IPS DF 19.7 (cell line): ENCODE results near the gene MARK2.

Experiments
- DNase-seq: peaks from one replicate; pipeline ENCODE4 v3.0.0-alpha.2; 2013; ENCODE audit warnings: low read depth, low spot score

The MARK2 gene

GRCh38 chr11:63880403-63880790 lies 41.5 kb downstream of the MARK2 start:
- no peak for DNase-seq

GRCh38 chr11:63882555-63883242 lies 43.8 kb downstream of the MARK2 start:
- no peak for DNase-seq

GRCh38 chr11:63883791-63884190 lies 44.9 kb downstream of the MARK2 start:
- DNase-seq = no peak

DNA sequence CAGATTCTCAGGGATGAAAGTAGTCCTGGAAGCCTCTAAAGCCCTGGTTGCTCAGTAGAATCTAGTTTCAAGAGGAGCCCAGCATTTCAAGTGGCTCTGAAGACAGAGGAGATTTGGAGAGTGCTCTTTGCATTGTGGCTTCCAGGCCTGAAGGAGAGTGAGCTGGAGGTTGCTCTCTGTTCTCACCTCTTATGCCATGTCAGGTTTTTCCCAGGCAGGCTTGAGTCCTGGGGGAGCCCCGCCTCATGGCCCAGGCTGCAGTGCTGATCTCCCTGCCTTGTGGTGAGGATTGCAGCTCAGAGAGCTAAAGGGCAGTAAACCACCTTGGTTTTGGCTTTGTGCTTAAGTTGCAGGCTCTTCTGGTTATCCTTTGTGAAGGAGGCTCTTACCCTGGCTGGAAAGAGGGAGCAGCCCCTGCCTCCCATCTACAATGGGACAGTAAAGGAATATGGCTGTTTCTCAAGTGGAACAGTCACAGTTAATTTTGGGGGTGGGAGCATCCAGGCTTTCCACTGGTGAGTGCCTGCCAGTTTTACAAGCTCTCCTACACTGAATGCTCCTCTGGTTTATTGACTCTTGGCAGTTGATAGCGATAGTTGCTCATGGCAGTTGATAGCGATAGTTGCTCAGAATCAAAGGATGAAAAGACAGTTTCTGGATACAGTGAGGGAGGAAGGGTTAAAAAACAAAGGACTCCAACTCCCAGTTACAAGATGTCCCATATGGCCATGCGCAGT lies 45.5 kb downstream of the MARK2 start:
- no peak for DNase-seq

- DNase-seq = no peak
These were observed 48.6 kb downstream of the MARK2 start for GRCh38 chr11:63887386-63887999.

DNA sequence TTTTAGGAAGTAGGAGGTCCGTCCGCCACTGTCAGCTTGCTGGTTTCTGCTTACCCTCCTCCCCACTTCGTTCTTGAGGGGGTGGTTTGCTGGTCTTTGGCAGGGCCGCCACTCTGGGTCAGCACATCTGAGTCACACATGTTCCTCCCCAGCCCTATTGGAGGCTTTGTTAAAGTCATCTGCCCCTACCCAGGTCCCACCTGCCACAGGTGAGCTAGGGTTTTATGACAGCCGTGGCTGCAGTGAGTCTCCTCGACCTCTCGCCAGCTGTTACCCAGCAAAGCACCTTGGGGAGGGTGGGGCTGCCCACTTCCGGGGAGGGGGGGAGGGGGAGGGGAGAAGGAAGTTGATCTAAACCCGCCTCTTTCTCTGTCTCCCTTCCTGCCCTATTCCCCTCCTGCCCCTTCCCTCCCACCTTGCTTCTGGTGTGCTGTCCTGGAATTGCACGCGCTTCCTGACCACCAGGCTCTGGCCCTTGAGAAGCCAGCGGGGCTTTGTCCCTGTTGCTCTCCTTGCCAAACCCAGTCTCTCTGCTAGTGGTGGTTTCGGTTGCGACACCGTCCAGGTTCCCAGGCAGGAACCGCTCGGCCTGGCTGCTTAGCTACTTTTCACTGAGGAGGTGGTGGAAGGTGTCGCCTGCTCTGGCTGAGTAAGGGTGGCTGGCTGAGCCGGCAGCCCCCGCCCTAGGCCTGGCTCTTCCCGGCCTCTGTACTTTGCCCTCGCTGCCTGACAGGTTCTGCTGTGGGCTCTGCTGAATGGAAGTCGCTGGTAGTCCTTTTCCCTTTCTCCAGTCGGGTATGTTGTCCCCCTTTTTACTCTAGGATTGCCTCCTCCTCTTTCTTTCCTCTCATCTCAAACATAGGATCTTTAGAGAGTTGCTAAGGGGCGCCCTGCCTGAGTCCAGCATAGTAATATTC lies 49.5 kb downstream of the MARK2 start:
- no peak for DNase-seq

DNA sequence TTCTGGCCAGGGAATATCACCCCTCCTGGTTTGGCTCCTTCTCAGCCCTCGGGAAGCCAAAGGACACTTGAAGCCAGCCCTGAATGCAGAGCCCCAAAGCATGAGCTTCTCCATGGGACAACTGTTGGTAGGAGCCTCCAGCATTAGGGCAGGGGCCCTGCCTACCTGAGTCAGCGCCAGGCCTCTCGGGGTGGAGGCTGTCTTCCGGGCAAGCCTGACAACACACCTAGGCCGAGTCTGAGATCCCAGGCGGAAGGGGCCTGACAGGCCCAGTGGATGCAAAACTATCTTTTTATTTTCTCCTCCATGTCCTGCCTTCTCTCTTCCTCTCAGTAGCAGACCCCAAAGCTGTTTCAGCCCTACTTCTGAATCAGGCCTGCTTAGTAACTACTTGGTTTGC lies 50.4 kb downstream of the MARK2 start:
- no peak for DNase-seq

GRCh38 chr11:63890368-63890767 lies 51.5 kb downstream of the MARK2 start:
- no peak for DNase-seq

- no peak for DNase-seq
These were observed 53.3 kb downstream of the MARK2 start for GRCh38 chr11:63892228-63892627.

GRCh38 chr11:63893355-63893754 lies 54.4 kb downstream of the MARK2 start:
- DNase-seq = no peak

GRCh38 chr11:63896071-63896470 lies 57.2 kb downstream of the MARK2 start:
- no peak for DNase-seq

- DNase-seq = no peak
These were observed 58.7 kb downstream of the MARK2 start for GRCh38 chr11:63897459-63898146.

GRCh38 chr11:63901660-63902059 lies 62.8 kb downstream of the MARK2 start:
- DNase-seq = no peak

DNA sequence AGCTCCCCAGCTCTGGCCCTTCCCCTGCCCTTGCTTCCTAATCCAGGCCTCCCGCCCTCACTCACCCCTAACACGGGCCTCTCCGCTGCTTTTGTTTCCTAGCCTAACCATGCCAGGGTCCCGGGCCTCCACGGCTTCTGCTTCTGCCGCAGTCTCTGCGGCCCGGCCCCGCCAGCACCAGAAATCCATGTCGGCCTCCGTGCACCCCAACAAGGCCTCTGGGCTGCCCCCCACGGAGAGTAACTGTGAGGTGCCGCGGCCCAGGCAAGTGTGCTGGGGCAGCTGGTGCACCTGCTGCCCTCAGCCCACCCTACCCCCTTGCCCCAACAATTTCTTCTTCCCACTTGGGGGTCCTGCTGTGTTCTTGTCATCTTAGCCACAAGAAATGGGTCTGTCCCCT lies 65.0 kb downstream of the MARK2 start:
- no peak for DNase-seq

DNA sequence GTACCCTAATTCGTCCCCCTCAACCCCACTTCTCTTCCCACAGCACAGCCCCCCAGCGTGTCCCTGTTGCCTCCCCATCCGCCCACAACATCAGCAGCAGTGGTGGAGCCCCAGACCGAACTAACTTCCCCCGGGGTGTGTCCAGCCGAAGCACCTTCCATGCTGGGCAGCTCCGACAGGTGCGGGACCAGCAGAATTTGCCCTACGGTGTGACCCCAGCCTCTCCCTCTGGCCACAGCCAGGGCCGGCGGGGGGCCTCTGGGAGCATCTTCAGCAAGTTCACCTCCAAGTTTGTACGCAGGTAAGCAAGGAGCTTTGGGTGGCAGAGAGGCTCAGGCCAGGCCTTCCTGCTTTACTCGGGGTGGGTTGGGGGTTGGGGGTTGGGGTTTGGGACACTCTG lies 65.8 kb downstream of the MARK2 start:
- no peak for DNase-seq

DNA sequence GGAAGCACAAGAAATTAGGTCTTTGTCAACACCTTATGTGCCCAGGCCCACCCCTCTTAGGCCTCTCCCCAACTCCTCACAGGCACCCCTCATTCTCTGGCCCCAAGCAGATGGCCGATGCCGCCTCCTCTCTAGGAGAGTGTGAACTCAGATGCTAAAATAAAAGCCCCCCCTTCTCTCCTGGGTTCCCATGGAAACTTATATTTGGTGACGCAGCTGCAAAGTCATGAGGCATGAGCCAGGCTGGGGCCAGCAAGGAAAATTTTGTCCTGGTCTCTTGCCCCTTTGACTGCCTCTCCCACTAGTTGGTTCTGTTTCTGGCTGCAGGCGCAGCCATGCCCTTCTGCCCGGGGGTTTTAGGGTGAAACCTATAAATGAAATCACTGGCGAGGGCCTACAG lies 66.3 kb downstream of the MARK2 start:
- DNase-seq = no peak

DNA sequence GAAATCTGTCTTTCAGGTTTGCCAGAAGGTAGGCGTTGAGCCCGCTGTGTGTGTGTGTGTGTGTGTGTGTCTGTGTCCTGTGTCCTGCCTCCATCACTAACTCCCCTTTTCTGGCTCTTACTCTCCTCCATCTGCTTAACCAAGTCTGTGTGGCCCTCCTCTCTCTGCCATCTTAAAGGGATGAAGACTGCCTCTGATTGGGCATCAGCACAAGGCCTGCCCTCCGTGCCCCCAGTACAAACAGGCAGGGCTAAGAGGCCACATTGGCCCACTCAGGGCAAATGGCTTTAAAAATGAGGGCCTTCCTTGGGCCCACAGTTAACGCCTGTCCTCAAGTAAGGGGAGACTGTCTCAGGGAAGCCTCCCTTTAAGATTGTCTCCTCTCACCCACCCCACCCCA lies 67.2 kb downstream of the MARK2 start:
- no peak for DNase-seq

GRCh38 chr11:63906585-63906984 lies 67.7 kb downstream of the MARK2 start:
- DNase-seq = no peak

GRCh38 chr11:63907063-63907462 lies 68.2 kb downstream of the MARK2 start:
- no peak for DNase-seq

DNA sequence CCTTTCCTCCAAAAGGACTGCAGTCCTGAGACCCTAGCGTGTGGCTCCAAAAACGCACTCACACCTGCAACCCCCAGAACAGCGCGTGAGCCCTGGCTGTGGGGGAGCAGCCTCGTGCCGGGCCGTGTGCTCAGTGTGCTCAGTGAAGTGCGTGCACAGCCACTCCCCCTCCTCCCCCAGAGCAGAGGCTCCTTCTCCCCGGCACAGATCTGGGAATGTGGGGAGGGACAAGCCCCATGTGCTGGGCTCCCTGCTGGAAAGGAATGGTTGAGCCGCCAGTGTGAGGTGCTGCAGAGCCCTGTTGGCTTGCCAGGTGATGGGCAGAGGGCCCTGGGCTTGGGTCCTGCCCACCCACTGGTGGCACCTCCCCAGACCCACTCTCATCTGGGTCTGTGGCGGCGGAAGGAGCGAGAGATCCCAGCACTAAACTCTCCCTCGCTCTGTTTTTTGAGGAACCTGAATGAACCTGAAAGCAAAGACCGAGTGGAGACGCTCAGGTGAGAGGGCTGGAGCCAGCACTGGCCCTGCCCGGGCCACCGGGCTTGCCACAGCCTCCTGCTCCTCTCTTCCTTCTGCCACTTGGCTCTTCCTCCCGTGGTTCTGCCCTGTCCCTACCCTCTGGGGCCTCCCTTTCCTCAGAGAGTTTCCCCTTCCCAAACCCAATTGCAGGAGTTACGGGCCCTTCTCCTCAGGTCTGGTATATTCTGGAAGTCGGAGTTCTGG lies 69.1 kb downstream of the MARK2 start:
- no peak for DNase-seq
